GM12878 (cell line): ENCODE data around the gene NCR3LG1. TPM values are rescaled to one million over a fixed set of nuclear protein-coding genes. Genes with fewer than 3 reads are reported as not detected.

ENCODE experiments used
- ATAC-seq: fragments of 200-7000 bp; cut with Tn5 transposase; 3 replicates; pipeline ENCODE4 v1.9.1; 2020; ENCODE audit warnings: mild to moderate bottlenecking, moderate library complexity
- BruUV-seq: library from RNA; stranded (reverse); fragments of 400-500 nt; replicated peaks from 2 replicates; lab custom pipeline; 2021; lab: Mats Ljungman, UMichigan
- CTCF ChIA-PET: fragments of 300-600 bp; sonication (Branson Sonifier 250); formaldehyde crosslinking; extraction: SDS; loops from one replicate; lab custom pipeline; 2021; ENCODE audit warnings: inconsistent platforms; lab: Yijun Ruan, JAX
- POLR2A ChIA-PET: fragments of 350-600 bp; formaldehyde crosslinking; extraction: SDS; loops from one replicate; lab custom pipeline; 2021; ENCODE audit warnings: inconsistent platforms; lab: Charles Lee
- RAD21 ChIA-PET: fragments of 300-600 bp; sonication (Branson Sonifier 250); formaldehyde crosslinking; loops from one replicate; lab custom pipeline; 2023; ENCODE audit warnings: antibody characterized with exemption; ENCODE audit not compliant: unreplicated experiment; lab: Charles Lee
- SMC1A ChIA-PET: fragments of 300-600 bp; sonication (Branson Sonifier 250); formaldehyde crosslinking; loops from one replicate; lab custom pipeline; 2023; ENCODE audit not compliant: unreplicated experiment, uncharacterized antibody; lab: Charles Lee
- DNase-seq: peaks from one replicate; pipeline ENCODE4 v3.0.0-alpha.2; 2011; ENCODE audit warnings: low read depth, low spot score
- FAIRE-seq: peaks from 3 replicates; lab custom pipeline; 2011; peaks lifted over from hg19 to GRCh38; lab: Jason Lieb, UNC
- H2AFZ ChIP-seq: 2 replicates; pipeline ENCODE4 v1.6.0; 2011; ENCODE audit warnings: low read depth, low read length, control low read depth; ENCODE audit not compliant: control insufficient read depth
- H3K27ac ChIP-seq: 2 replicates; pipeline ENCODE4 v1.5.1; 2011; ENCODE audit warnings: control low read depth; ENCODE audit not compliant: control insufficient read depth, insufficient read depth
- H3K27me3 ChIP-seq, 2 experiments: replicated peaks in 1 of 2; 2 replicates each; pipeline versions ENCODE4 v1.6.0 to v1.6.1; 2011; ENCODE audit warnings: low read length in 1 of 2; ENCODE audit not compliant: control insufficient read depth in 2 of 2, insufficient read depth in 2 of 2
- H3K36me3 ChIP-seq, 2 experiments: 2 replicates each; pipeline ENCODE4 v1.5.1; 2011; ENCODE audit warnings: low read length in 1 of 2; ENCODE audit not compliant: control insufficient read depth in 2 of 2, insufficient read depth in 2 of 2
- H3K4me1 ChIP-seq: 2 replicates; pipeline ENCODE4 v1.6.1; 2011; ENCODE audit warnings: mild to moderate bottlenecking, low read length, moderate library complexity, mixed read lengths; ENCODE audit not compliant: control insufficient read depth, insufficient read depth
- H3K4me2 ChIP-seq: 2 replicates; pipeline ENCODE4 v1.6.0; 2011; ENCODE audit warnings: control low read depth; ENCODE audit not compliant: control insufficient read depth, insufficient read depth
- H3K4me3 ChIP-seq: fragments of 200-600 bp; sonication (generic); 2 replicates; pipeline ENCODE4 v1.5.1; 2016
- H3K79me2 ChIP-seq: 2 replicates; pipeline ENCODE4 v1.6.0; 2011; ENCODE audit warnings: low read length; ENCODE audit not compliant: control insufficient read depth, insufficient read depth
- H3K9ac ChIP-seq: 2 replicates; pipeline ENCODE4 v1.8.0; 2011; ENCODE audit warnings: low read length, control low read depth, mixed read lengths; ENCODE audit not compliant: control insufficient read depth, insufficient read depth
- H3K9me3 ChIP-seq: replicated peaks from 3 replicates; pipeline ENCODE4 v1.5.1; 2011; ENCODE audit warnings: mild to moderate bottlenecking, low read length; ENCODE audit not compliant: control insufficient read depth, insufficient read depth
- H4K20me1 ChIP-seq: 2 replicates; pipeline ENCODE4 v1.6.0; 2011; ENCODE audit not compliant: control insufficient read depth, insufficient read depth
- MLLT1 ChIP-seq: fragments of 450-650 bp; IDR thresholded peaks from 2 replicates; pipeline ENCODE4 v1.6.1; 2016; ENCODE audit warnings: mild to moderate bottlenecking
- ZNF592 ChIP-seq: fragments of 450-650 bp; IDR thresholded peaks from 2 replicates; pipeline ENCODE4 v1.6.1; 2017; ENCODE audit warnings: mild to moderate bottlenecking, moderate library complexity
- whole genome bisulfite sequencing: methylation state at CpG from one replicate; pipeline ENCODE4 v1.1.6; 2016; ENCODE audit warnings: low lambda C conversion rate; ENCODE audit not compliant: insufficient replicate concordance, insufficient coverage; ENCODE audit errors: missing lambda C conversion rate; 5-methylcytosine and 5-hydroxymethylcytosine counted together
- in situ Hi-C: fragments of 300-500 bp; cut with MboI; formaldehyde crosslinking; loops from 9 replicates; pipeline ENCODE4 v1.14.3; 2018; ENCODE audit warnings: mixed read lengths
- intact Hi-C: fragments of 100-400 bp; cut with micrococcal nuclease; formaldehyde crosslinking; loops from one replicate; pipeline ENCODE4 v1.14.2; 2022; ENCODE audit not compliant: unreplicated experiment
- polyA plus RNA-seq, 11 experiments: library from polyadenylated mRNA; depleted of rRNA in 4 of 11; unstranded in 6 of 11; stranded (reverse) in 5 of 11; fragments of >200 nt; fragmentation: Nextera tagmentation in 4 of 11; fragmentation: Illumina TruSeq in 1 of 11; extraction: Ambion mirVana in 4 of 11; extraction: Trizol in 1 of 11; gene quantifications; 1 replicate in 1 of 11; 2 replicates in 10 of 11; pipeline versions ENCODE4 v1.2.1 to v1.2.3, GENCODE V29; 2011 to 2016; ENCODE audit warnings: inconsistent platforms in 2 of 11, missing spikeins in 2 of 11, low read depth in 1 of 11
- total RNA-seq, 4 experiments: library from RNA; depleted of rRNA in 3 of 4; stranded (reverse); fragments of >200 nt in 3 of 4; fragmentation: Illumina TruSeq in 1 of 4; extraction: Trizol in 1 of 4; gene quantifications; 2 replicates each; pipeline versions ENCODE4 v1.2.1 to v1.2.3, GENCODE V29; 2013 to 2021

NCR3LG1 gene
- total and polyA plus RNA-seq, 10 of the 15 experiments (the other 5 are each of a cell fraction or from before 2014, with no cell fraction given), result under 0.01 to 0.18 (median 0.11) TPM; not detected in 2

GRCh38 chr11:17414992-17415391, 63.4 kb downstream of the NCR3LG1 start:
- in situ Hi-C loops, result no loop called here
- Histone ChIP-seq H3K4me2 (no peak overlapping the region), H2AFZ (no peak overlapping the region), H3K27me3 (peaks cover 0 to 6% of the 10 kb centered on the region in 2 experiments), H3K4me3 (no peak overlapping the region), H4K20me1 (no peaks in the 10 kb centered on the region; the same call in 1 of the 2 replicates), H3K9ac (no peak overlapping the region), H3K27ac (no peak overlapping the region), H3K36me3 (no peaks in the 10 kb centered on the region), H3K4me1 (no peaks in the 10 kb centered on the region), H3K79me2 (no peaks in the 10 kb centered on the region), H3K9me3 (no peaks in the 10 kb centered on the region)
- POLR2A ChIA-PET, result no interaction called here
- SMC1A ChIA-PET, result no interaction called here
- ATAC-seq (no peak), FAIRE-seq (no peak), DNase-seq (no peak)
- RAD21 ChIA-PET, result no interaction called here
- no peak for TF ChIP-seq MLLT1
- TF ChIP-seq ZNF592, result no peak
- intact Hi-C loops, result no loop called here
- 53% methylated on average over 5 of the region's 5 CpGs for WGBS
- CTCF ChIA-PET, result no interaction called here
- no TSS peak for BruUV-seq
